MM.1S (cell line): ENCODE results near the gene APOF.

Experiments
- EZH2 ChIP-seq: fragments of 300-600 bp; sonication (generic); optimal IDR thresholded peaks from 2 replicates; pipeline ENCODE3; 2017; ENCODE audit warnings: low read depth, mild to moderate bottlenecking, antibody characterized with exemption, low read length, mixed read lengths
- TF ChIP-seq, protein P1 (sequence below): fragments of 300-600 bp; sonication (generic); IDR thresholded peaks from 2 replicates; pipeline ENCODE4 v1.5.1; 2016; ENCODE audit warnings: antibody characterized with exemption, low read length, mixed read lengths

DNA sequence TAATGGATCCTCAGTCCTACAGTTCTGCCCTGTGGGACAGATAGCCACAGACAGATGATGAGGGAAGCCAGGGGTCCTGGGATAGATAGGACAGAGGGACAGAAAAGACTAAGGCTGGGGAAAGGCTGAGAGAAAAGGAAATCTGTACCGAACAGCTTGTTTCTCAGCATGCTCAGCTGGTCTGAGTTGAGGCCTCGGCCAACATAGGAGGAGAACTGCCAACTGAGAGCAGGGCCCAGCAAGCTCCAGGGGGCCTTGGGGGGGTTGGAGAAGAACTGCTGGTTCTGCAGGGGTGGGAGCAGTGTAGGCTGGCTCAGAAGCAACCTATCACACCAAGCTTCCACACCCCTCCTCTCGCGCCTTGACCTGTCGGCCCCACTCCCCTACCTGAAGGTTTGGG is 13.9 kb downstream of the APOF start:
- TF ChIP-seq, protein P1, sequence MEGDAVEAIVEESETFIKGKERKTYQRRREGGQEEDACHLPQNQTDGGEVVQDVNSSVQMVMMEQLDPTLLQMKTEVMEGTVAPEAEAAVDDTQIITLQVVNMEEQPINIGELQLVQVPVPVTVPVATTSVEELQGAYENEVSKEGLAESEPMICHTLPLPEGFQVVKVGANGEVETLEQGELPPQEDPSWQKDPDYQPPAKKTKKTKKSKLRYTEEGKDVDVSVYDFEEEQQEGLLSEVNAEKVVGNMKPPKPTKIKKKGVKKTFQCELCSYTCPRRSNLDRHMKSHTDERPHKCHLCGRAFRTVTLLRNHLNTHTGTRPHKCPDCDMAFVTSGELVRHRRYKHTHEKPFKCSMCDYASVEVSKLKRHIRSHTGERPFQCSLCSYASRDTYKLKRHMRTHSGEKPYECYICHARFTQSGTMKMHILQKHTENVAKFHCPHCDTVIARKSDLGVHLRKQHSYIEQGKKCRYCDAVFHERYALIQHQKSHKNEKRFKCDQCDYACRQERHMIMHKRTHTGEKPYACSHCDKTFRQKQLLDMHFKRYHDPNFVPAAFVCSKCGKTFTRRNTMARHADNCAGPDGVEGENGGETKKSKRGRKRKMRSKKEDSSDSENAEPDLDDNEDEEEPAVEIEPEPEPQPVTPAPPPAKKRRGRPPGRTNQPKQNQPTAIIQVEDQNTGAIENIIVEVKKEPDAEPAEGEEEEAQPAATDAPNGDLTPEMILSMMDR: no peak
- TF ChIP-seq EZH2: no peak
